SK-N-MC (cell line): ENCODE results near the gene DLG5.

Experiments used
- DNase-seq: peaks from one replicate; pipeline ENCODE4 v3.0.0-alpha.2; 2011; ENCODE audit warnings: low read depth, low spot score
- H3K27ac ChIP-seq: fragments of 200-600 bp; sonication (generic); 2 replicates; pipeline ENCODE4 v1.5.1; 2016; ENCODE audit warnings: mixed run types
- H3K36me3 ChIP-seq: fragments of 200-600 bp; sonication (generic); 2 replicates; pipeline ENCODE4 v1.6.1; 2017; ENCODE audit warnings: antibody characterized with exemption, low read length, mixed read lengths; ENCODE audit not compliant: insufficient read depth
- H3K4me3 ChIP-seq: fragments of 200-600 bp; sonication (generic); 2 replicates; pipeline ENCODE4 v1.5.1; 2016
- H3K9ac ChIP-seq: fragments of 200-600 bp; sonication (generic); 2 replicates; pipeline ENCODE4 v1.8.0; 2017; ENCODE audit warnings: mixed run types, mixed read lengths; ENCODE audit not compliant: insufficient read length
- H3K9me3 ChIP-seq: fragments of 200-600 bp; sonication (generic); 2 replicates; pipeline ENCODE4 v1.6.1; 2017; ENCODE audit warnings: low read depth, mild to moderate bottlenecking, antibody characterized with exemption, low read length, moderate library complexity, mixed read lengths
- EZH2 ChIP-seq: fragments of 200-600 bp; sonication (generic); IDR thresholded peaks from one replicate; pipeline ENCODE4 v1.6.1; 2017; ENCODE audit warnings: antibody characterized with exemption
- FOXP2 ChIP-seq: optimal IDR thresholded peaks from 2 replicates; pipeline ENCODE3; 2011; ENCODE audit warnings: mild to moderate bottlenecking, moderate library complexity; ENCODE audit not compliant: insufficient read depth; ENCODE audit errors: extremely low read length, control extremely low read depth
- POLR2AphosphoS5 ChIP-seq: IDR thresholded peaks from 2 replicates; pipeline ENCODE4 v1.6.1; 2012; ENCODE audit warnings: mild to moderate bottlenecking, low read depth, low read length, borderline replicate concordance

DLG5 gene

GRCh38 chr10:77926566-77927401 is at the start of gene DLG5:
DLG5 (minus strand) TSS chr10:77926755; CDS start chr10:77926520, 235 bp downstream.
- Histone ChIP-seq H3K4me3 (peak within 1 kb of the TSS; percentile 78), H3K9me3 (no peaks in the 10 kb centered on the region), H3K27ac (no peak within 1 kb of the TSS), H3K36me3 (no peaks in the 10 kb centered on the region), H3K9ac (peak within 1 kb of the TSS; percentile 67)
- no peak for TF ChIP-seq FOXP2
- no peak for TF ChIP-seq EZH2
- TF ChIP-seq POLR2AphosphoS5, result no peak
- no peak for DNase-seq

- Histone ChIP-seq H3K4me3 (no peak overlapping the region), H3K9me3 (no peaks in the 10 kb centered on the region), H3K9ac (no peak overlapping the region), H3K27ac (no peak overlapping the region), H3K36me3 (peaks cover 12% of the 10 kb centered on the region; the same call in 1 of the 2 replicates)
- no peak for TF ChIP-seq POLR2AphosphoS5
- TF ChIP-seq EZH2, result no peak
- DNase-seq, result no peak
Measured at GRCh38 chr10:77975086-77975666, 48.6 kb upstream of the DLG5 start.

GRCh38 chr10:77974396-77975074 is 48.0 kb upstream of the DLG5 start:
- H3K4me3 ChIP-seq, result no peak overlapping the region
- no peak overlapping the region for H3K27ac ChIP-seq
- H3K9me3 ChIP-seq, result no peaks in the 10 kb centered on the region
- no peak overlapping the region for H3K9ac ChIP-seq
- peaks cover 6% of the 10 kb centered on the region; the same call in 1 of the 2 replicates for H3K36me3 ChIP-seq
- no peak for TF ChIP-seq FOXP2
- no peak for TF ChIP-seq EZH2
- no peak for TF ChIP-seq POLR2AphosphoS5
- no peak for DNase-seq

GRCh38 chr10:77973276-77973675 is 46.7 kb upstream of the DLG5 start:
- Histone ChIP-seq H3K36me3 (no peaks in the 10 kb centered on the region; the same call in 1 of the 2 replicates), H3K9ac (no peak overlapping the region), H3K27ac (no peak overlapping the region), H3K9me3 (no peaks in the 10 kb centered on the region), H3K4me3 (no peak overlapping the region)
- TF ChIP-seq POLR2AphosphoS5 (no peak), EZH2 (no peak), FOXP2 (no peak)
- no peak for DNase-seq

- H3K9me3 ChIP-seq, result no peaks in the 10 kb centered on the region
- H3K4me3 ChIP-seq, result no peak overlapping the region
- DNase-seq, result no peak
- H3K9ac ChIP-seq, result no peak overlapping the region
- no peak for TF ChIP-seq EZH2
- no peak for TF ChIP-seq POLR2AphosphoS5
- TF ChIP-seq FOXP2, result no peak
- H3K36me3 ChIP-seq, result no peaks in the 10 kb centered on the region; the same call in 1 of the 2 replicates
- H3K27ac ChIP-seq, result no peak overlapping the region
Measured at GRCh38 chr10:77972148-77972547, 45.6 kb upstream of the DLG5 start.

- Histone ChIP-seq H3K9ac (no peak overlapping the region), H3K4me3 (no peak overlapping the region), H3K9me3 (no peaks in the 10 kb centered on the region), H3K27ac (no peak overlapping the region), H3K36me3 (no peaks in the 10 kb centered on the region; the same call in 1 of the 2 replicates)
- DNase-seq, result no peak
- TF ChIP-seq FOXP2 (no peak), EZH2 (no peak), POLR2AphosphoS5 (no peak)
Measured at GRCh38 chr10:77971804-77972144, 45.2 kb upstream of the DLG5 start.

GRCh38 chr10:77970869-77971803 is 44.6 kb upstream of the DLG5 start:
- no peak overlapping the region for H3K4me3 ChIP-seq
- TF ChIP-seq POLR2AphosphoS5 (no peak), FOXP2 (no peak), EZH2 (no peak)
- no peaks in the 10 kb centered on the region for H3K9me3 ChIP-seq
- no peak overlapping the region for H3K9ac ChIP-seq
- no peak for DNase-seq
- no peaks in the 10 kb centered on the region for H3K36me3 ChIP-seq
- H3K27ac ChIP-seq, result no peak overlapping the region
